ENCODE data around the gene RINL. TPM values are rescaled to one million over a fixed set of nuclear protein-coding genes. Genes with fewer than 3 reads are reported as not detected.
A peak's percentile ranks its signal among the peaks of the same experiment; 100 is the strongest.

The RINL gene
- total and polyA plus RNA-seq, 2 of the 8 experiments (the other 6 are each of a cell fraction or from before 2014, with no cell fraction given): 11.1 to 11.9 TPM

GRCh38 chr19:38843175-38843758, 34.8 kb downstream of the RINL start:
- Histone ChIP-seq H4K5ac (ENCODE audit: insufficient read length, low read depth, low read length) (no peak overlapping the region), H2BK5ac (ENCODE audit: low read depth, low read length) (no peak overlapping the region), H3K4ac (replicated peaks; ENCODE audit: insufficient read length, low read depth, low read length) (no peak overlapping the region), H3K56ac (replicated peaks; ENCODE audit: insufficient read length, low read depth, low read length) (no peak overlapping the region), H2AFZ (ENCODE audit: low read length) (no peak overlapping the region), H2BK120ac (replicated peaks; ENCODE audit: low read depth, low read length) (no peak overlapping the region), H3K23ac (ENCODE audit: insufficient read length) (no peak overlapping the region), H3K9me3 (ENCODE audit: insufficient read depth in 2 of 2, low read depth in 1 of 2, low read length in 1 of 2) (no peaks in the 10 kb centered on the region), H4K91ac (replicated peaks; ENCODE audit: insufficient read length, low read length) (no peak overlapping the region), H3K36me3 (ENCODE audit: control insufficient read depth in 2 of 4, insufficient read depth in 4 of 4, low read length in 3 of 4) (peaks cover 80 to 100% (median 94%) of the 10 kb centered on the region in 4 experiments), H3K4me2 (ENCODE audit: insufficient read depth in 1 of 2, low read depth in 2 of 2, low read length in 2 of 2) (no peak overlapping the region), H3K4me3 (ENCODE audit: extremely low read depth in 1 of 4, insufficient read depth in 2 of 4, low read depth in 3 of 4, low read length in 4 of 4) (no peak overlapping the region), H3K14ac (ENCODE audit: insufficient read length) (no peak overlapping the region), H3K4me1 (replicated peaks in 1 of 4; ENCODE audit: control insufficient read depth in 3 of 4, insufficient read depth in 4 of 4, low read length in 3 of 4) (peaks cover 0 to 6% (median 2%) of the 10 kb centered on the region in 4 experiments; a peak in 4 of 7 replicates), H3K9ac (replicated peaks in 1 of 4; ENCODE audit: extremely low read depth in 1 of 4, low read depth in 3 of 4, low read length in 3 of 4) (no peak overlapping the region), H3K27ac (ENCODE audit: low read depth, low read length) (no peak overlapping the region), H3K79me1 (ENCODE audit: low read depth, low read length) (peaks cover 15% of the 10 kb centered on the region; the same call in 1 of the 2 replicates), H3K18ac (ENCODE audit: extremely low read depth, low read length) (no peak overlapping the region), H3K79me2 (ENCODE audit: control insufficient read depth in 1 of 2, insufficient read depth in 2 of 2, low read length in 2 of 2) (peaks cover 14 to 67% of the 10 kb centered on the region in 2 experiments), H2BK20ac (ENCODE audit: low read length) (no peak overlapping the region), H3K27me3 (replicated peaks in 1 of 4; ENCODE audit: control insufficient read depth in 3 of 4, extremely low read depth in 1 of 4, insufficient read depth in 3 of 4, low read length in 3 of 4) (no peaks in the 10 kb centered on the region; a peak in 1 of 7 replicates), H2AK5ac (ENCODE audit: low read depth, low read length) (no peak overlapping the region), H4K20me1 (replicated peaks in 1 of 2; ENCODE audit: control insufficient read depth in 1 of 2, insufficient read depth in 2 of 2, low read length in 2 of 2) (peaks cover 46 to 60% of the 10 kb centered on the region in 2 experiments), H2BK12ac (ENCODE audit: low read depth, low read length) (no peak overlapping the region), H4K8ac (ENCODE audit: extremely low read depth, insufficient read depth, low read length) (no peak overlapping the region), H3K23me2 (ENCODE audit: low read depth, low read length) (peaks cover 1% of the 10 kb centered on the region; the same call in 1 of the 2 replicates), H2BK15ac (ENCODE audit: low read length) (no peak overlapping the region)
- CTCF ChIA-PET (ENCODE audit: partially characterized antibody): interaction anchor here (1.3 kb wide), 1 partner anchor 8 kb away, joined by 4 read pairs; no protein-coding TSS in a partner anchor
- POLR2A ChIA-PET (ENCODE audit: partially characterized antibody): interaction anchor here (0.7 to 8.3 kb wide), 11 partner anchors 9 to 91 kb away, joined by 3 to 376 read pairs (median 4); partner anchors contain the start of genes ECH1 and RINL
- 94% methylated on average over 9 of the region's 9 CpGs; no CpG with 5 or more reads in 1 of the 2 experiments for WGBS, 2 experiments (ENCODE audit: extremely low coverage in 1 of 2, insufficient coverage in 1 of 2, insufficient read length in 1 of 2, insufficient replicate concordance in 2 of 2, low coverage in 1 of 2, low lambda C conversion rate in 2 of 2, missing lambda C conversion rate in 1 of 2)
- DNase-seq (ENCODE audit: low read depth in 1 of 2, low spot score in 2 of 2) (no peak), FAIRE-seq (no peak)
- TF ChIP-seq POLR2AphosphoS5 (IDR thresholded peaks at IDR 0.05; ENCODE audit: low read depth, low read length) (peak; percentile 85), ZNF274 (IDR thresholded peaks at IDR 0.05; ENCODE audit: borderline replicate concordance, extremely low read depth, low read length) (no peak), EZH2 (IDR thresholded peaks at IDR 0.05; ENCODE audit: low read depth, low read length, severe bottlenecking) (no peak), POLR2A (IDR thresholded peaks at IDR 0.05; ENCODE audit: control extremely low read depth in 1 of 2, low read depth in 2 of 2, low read length in 2 of 2) (0 out of 3 replicates have a peak, but pooled peaks of 1 of the 2 experiments have one; percentile 53)

All from H1 (cell line).